Aorta (tissue), 5 donors: ENCODE results near the gene SYT9. TPM values are rescaled to one million over a fixed set of nuclear protein-coding genes. Genes with fewer than 3 reads are reported as not detected.
A peak's percentile ranks its signal among the peaks of the same experiment; 100 is the strongest.

Experiments
- ATAC-seq: fragments of 200-7000 bp; cut with Tn5 transposase; one replicate; pipeline ENCODE4 v1.9.1; 2022; ENCODE audit warnings: moderate library complexity; ENCODE audit not compliant: low FRiP score
- DNase-seq, 2 donors: peaks; one replicate each; pipeline ENCODE4 v3.0.0-alpha.2; 2020
- H3K27ac ChIP-seq, 2 donors: one replicate each; pipeline ENCODE4 v1.5.1; 2013; ENCODE audit warnings: low read length in 2 of 2, mild to moderate bottlenecking in 2 of 2, moderate library complexity in 2 of 2, control low read depth in 1 of 2, inconsistent platforms in 1 of 2, low read depth in 1 of 2
- H3K27me3 ChIP-seq, 2 donors: one replicate each; pipeline ENCODE4 v1.6.1; 2013; ENCODE audit warnings: control low read depth in 1 of 2, low read length in 1 of 2, mild to moderate bottlenecking in 1 of 2, moderate library complexity in 1 of 2; ENCODE audit not compliant: insufficient read depth in 2 of 2, control insufficient read depth in 1 of 2
- H3K36me3 ChIP-seq, 2 donors: one replicate each; pipeline ENCODE4 v1.6.1; 2013; ENCODE audit warnings: control low read depth in 1 of 2, low read length in 1 of 2, mild to moderate bottlenecking in 1 of 2; ENCODE audit not compliant: insufficient read depth in 2 of 2, control insufficient read depth in 1 of 2
- H3K4me1 ChIP-seq, 2 donors: one replicate each; pipeline ENCODE4 v1.6.1; 2013; ENCODE audit warnings: low read length in 2 of 2, control low read depth in 1 of 2, mild to moderate bottlenecking in 1 of 2, moderate library complexity in 1 of 2; ENCODE audit not compliant: insufficient read depth in 2 of 2, control insufficient read depth in 1 of 2
- H3K4me3 ChIP-seq, 2 donors: one replicate each; pipeline ENCODE4 v1.5.1; 2013; ENCODE audit warnings: low read length in 2 of 2, control low read depth in 1 of 2, mild to moderate bottlenecking in 1 of 2
- H3K9me3 ChIP-seq: one replicate; pipeline ENCODE4 v1.6.1; 2013; ENCODE audit warnings: mild to moderate bottlenecking, low read length; ENCODE audit not compliant: control insufficient read depth
- WGBS, 2 donors: extraction: QIAGEN DNeasy Blood & Tissue Kit; methylation state at CpG; one replicate each; pipeline ENCODE4 v1.1.7; 2013; 5-methylcytosine and 5-hydroxymethylcytosine counted together
- intact Hi-C, 2 donors: fragments of 100-400 bp; cut with DNase I; formaldehyde crosslinking; loops; one replicate each; pipeline versions ENCODE4 v1.14.2 to v1.15.0; 2022
- polyA plus RNA-seq, 2 donors: library from polyadenylated mRNA; stranded (reverse); fragments of 200-250 nt; gene quantifications; one replicate each; pipeline ENCODE4 v1.2.3, GENCODE V29; 2013
- total RNA-seq, 2 donors: library from RNA; stranded (reverse); fragmentation: NEBNext Ultra II Directional; extraction: Animal tissue kit (Norgen Biotek cat#: 25700); gene quantifications; one replicate each; pipeline ENCODE4 v1.2.1, GENCODE V29; 2021
- donor health status: healthy with polysubstance abuse.
- donor health status: Bipolar disorder and iron deficiency.
- donor health status: DM: no; HTN: no; CAD: no.
- donor health status: DM: no; HTN: no; CAD: no.
- donor health status: DM: yes; HTN: yes; CAD: no.

SYT9 gene
- total and polyA plus RNA-seq, 4 donors, result 0.08 to 0.38 (median 0.22) TPM

DNA sequence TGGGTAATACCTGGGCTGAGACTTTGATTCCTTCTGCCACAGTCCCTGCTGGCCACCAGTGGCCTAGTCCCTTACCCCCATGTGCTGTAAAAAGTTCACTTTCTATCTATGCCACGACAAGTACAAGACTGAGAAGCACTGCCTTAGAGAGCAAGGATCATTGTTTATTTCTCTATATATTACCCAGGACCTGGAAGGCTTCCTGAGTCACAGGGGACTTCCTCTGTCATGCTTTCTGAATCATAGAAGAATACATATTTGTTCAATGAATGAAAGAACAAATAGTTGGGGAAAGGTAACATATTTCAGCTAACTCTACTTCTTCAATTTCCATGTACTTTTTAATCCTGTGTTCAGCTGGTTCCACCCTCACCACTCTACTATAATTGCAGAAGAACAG, 5.5 kb upstream of the SYT9 start:
- intact Hi-C loops, result no loop called here
- H3K27me3 ChIP-seq, result no peaks in the 10 kb centered on the region

DNA sequence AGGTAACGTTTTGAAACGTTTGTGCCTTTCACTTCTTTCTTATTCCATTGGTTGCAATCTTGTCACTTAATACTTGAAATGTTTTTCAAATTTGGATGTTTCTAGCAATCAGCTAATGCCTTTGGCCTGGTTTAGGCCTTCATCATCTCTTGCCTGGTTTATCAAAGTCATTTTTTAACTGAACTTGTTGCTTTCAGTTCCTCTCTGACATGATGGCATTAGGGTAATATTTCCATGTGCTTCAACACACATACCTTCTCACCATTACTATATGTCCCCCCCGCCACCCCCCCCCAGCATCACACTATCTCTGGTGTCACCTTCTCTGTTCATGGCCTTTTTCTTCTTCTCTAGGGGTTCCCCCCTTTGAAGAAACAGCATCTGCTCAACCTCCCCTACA, 1.5 kb upstream of the SYT9 start:
- WGBS, 2 donors, result 82 to 90% methylated on average over 3 of the region's 3 CpGs
- Histone ChIP-seq H3K4me1 (no peaks in the 10 kb centered on the region), H3K36me3 (no peaks in the 10 kb centered on the region), H3K4me3 (no peak overlapping the region), H3K9me3 (no peaks in the 10 kb centered on the region), H3K27ac (no peak overlapping the region), H3K27me3 (no peaks in the 10 kb centered on the region)
- DNase-seq (no peak), ATAC-seq (no peak)
- intact Hi-C loops, result no loop called here

More for the DNA sequence above, 5.5 kb upstream of the SYT9 start:
- H3K9me3 ChIP-seq, result no peaks in the 10 kb centered on the region
- H3K27ac ChIP-seq, result no peak overlapping the region
- DNase-seq (no peak), ATAC-seq (no peak)
- WGBS, 2 donors, result 43 to 48% methylated on average over 1 of the region's 1 CpG
- H3K36me3 ChIP-seq, result no peaks in the 10 kb centered on the region
- no peaks in the 10 kb centered on the region for H3K4me1 ChIP-seq
- no peak overlapping the region for H3K4me3 ChIP-seq

DNA sequence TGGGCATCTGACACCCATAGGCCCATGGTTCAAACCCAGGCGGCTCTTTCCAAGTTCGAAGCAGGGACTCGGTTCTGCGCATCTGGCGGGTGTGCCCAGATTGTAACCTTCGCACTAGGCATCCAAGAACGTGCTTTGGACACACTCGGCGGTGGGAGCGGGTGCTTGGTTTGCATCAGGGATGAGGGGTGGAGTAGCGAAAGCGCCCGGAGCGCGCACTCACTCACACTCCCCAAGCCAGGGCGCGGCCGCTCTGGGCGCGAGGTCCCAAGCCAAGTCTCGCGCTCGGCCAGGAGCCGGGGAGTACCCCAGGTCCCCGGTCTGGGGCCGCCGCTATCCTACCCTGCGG, 243 bp upstream of the SYT9 start:
- Histone ChIP-seq H3K27me3 (no peaks in the 10 kb centered on the region), H3K4me3 (peak overlapping the region in 1 of 2 donors; percentile 40), H3K36me3 (no peaks in the 10 kb centered on the region), H3K4me1 (no peaks in the 10 kb centered on the region), H3K27ac (no peak overlapping the region), H3K9me3 (no peaks in the 10 kb centered on the region)
- WGBS, 2 donors, result 2 to 5% methylated on average over 28 of the region's 28 CpGs
- intact Hi-C loops, result no loop called here
- DNase-seq (no peak), ATAC-seq (no peak)

DNA sequence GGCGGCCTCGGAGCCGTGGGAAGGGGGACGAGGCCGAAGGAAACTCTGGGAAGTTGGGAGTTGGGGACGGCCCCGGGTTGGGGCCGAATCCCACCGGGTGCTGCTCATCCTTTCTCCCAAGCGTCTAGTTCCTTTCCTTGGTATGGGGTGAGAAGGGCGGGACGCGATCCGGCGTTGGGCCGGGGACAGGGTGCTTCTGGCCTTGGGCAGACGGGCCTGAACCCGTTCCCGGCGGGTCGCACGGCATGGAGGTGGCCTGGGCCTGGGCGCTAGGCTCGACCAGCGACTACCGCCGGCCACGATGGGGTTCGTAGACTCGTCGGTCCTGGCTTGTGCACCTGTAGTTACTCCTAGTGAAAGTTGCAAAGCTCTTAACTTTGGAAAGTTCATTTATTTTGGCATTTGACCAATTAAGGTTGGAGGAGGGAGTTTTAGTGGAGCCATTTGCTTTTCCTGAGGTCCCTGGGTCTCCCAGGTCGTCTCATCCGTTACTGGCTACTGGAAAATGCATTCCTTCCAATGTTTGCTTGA, 1.0 kb downstream of the SYT9 start:
- Histone ChIP-seq H3K4me3 (peak overlapping the region in 1 of 2 donors; percentile 40), H3K4me1 (no peaks in the 10 kb centered on the region), H3K36me3 (no peaks in the 10 kb centered on the region), H3K27ac (no peak overlapping the region), H3K27me3 (no peaks in the 10 kb centered on the region), H3K9me3 (no peaks in the 10 kb centered on the region)
- WGBS, 2 donors, result 12 to 18% methylated on average over 32 to 33 of the region's 33 CpGs
- peak in 1 of 2 donors; percentile 75 for DNase-seq
- no peak for ATAC-seq
- intact Hi-C loops, result no loop called here

DNA sequence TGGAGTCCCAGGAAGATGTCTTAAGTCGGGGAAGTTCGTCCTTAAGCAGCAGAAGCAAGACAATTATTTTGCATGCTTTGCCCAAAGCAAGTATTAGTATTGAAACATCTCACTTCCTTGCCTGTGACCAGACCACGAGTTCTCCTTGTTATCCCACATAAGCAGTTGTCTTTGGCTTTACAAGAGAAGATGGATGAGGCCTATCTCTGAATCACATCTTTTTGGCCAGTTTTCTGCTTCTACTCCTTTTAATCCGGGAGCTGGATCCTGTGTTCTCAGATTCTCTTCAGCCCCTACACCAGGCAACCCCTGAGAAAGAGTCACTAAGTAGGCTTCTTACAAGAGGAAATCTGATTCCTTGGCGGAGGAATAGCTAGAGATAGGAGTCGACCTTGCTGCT, 2.1 kb downstream of the SYT9 start:
- intact Hi-C loops, result no loop called here
- Histone ChIP-seq H3K36me3 (no peaks in the 10 kb centered on the region), H3K9me3 (no peaks in the 10 kb centered on the region), H3K4me1 (no peaks in the 10 kb centered on the region), H3K4me3 (no peak overlapping the region), H3K27ac (no peak overlapping the region), H3K27me3 (no peaks in the 10 kb centered on the region)
- DNase-seq, result no peak
- no peak for ATAC-seq
- WGBS, 2 donors, result 69 to 82% methylated on average over 6 of the region's 6 CpGs

DNA sequence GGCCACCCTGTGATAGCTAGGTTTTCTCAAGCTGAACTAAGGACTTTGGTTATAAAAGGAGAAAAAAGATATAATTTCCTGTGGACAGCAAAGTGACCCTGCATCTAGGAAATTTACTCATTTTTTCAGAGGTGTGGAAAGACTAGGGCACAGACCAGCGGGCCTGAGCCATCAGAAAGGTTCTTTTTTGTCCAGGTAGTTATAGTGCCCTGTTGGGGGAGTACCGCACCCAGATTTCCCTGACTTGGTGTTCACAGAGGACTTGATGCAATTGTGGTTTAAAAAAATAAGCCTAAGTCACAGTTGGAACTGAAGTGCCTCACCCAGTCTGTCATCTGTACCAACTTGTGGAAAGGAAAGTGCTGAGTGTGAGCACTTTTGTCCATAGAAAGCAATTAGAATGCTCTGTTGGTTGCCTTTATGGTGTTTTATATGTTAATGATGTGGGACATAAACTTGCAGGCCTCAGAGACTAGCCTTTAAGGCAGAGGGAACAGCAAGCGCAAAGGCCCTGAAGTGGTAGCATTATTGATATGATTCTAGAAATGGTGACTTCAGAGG, 3.1 kb downstream of the SYT9 start:
- H3K4me3 ChIP-seq, result no peak overlapping the region
- no peaks in the 10 kb centered on the region for H3K36me3 ChIP-seq
- H3K27ac ChIP-seq, result no peak overlapping the region
- 64 to 81% methylated on average over 3 of the region's 3 CpGs for WGBS, 2 donors
- H3K27me3 ChIP-seq, result no peaks in the 10 kb centered on the region
- ATAC-seq (no peak), DNase-seq (no peak)
- H3K4me1 ChIP-seq, result no peaks in the 10 kb centered on the region
- no peaks in the 10 kb centered on the region for H3K9me3 ChIP-seq
- intact Hi-C loops, result no loop called here

DNA sequence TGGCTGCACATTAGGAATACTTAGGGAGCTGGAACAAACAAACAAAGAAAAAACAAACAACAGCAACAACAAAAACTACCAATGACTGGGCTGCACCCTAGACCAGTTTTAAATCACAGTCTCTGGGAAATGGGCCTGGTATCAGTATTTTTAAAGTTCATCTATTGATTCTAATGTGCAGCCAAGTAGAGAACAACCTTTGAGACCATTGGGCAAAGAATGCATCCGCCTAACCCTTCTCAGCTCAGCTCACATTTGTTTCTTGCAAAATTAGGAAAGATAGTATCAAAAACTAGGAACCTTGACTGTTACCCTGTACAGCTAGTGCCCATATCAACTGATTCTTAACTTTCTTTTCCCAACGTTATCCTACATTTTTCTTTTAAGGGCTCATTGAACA, 5.2 kb downstream of the SYT9 start:
- 21 to 30% methylated on average over 2 of the region's 2 CpGs for WGBS, 2 donors
- no peak overlapping the region for H3K27ac ChIP-seq
- no peaks in the 10 kb centered on the region for H3K36me3 ChIP-seq
- no peak for DNase-seq
- no peaks in the 10 kb centered on the region for H3K27me3 ChIP-seq
- H3K4me1 ChIP-seq, result no peaks in the 10 kb centered on the region
- no peaks in the 10 kb centered on the region for H3K9me3 ChIP-seq
- intact Hi-C loops, result no loop called here
- no peak for ATAC-seq
- no peak overlapping the region for H3K4me3 ChIP-seq

DNA sequence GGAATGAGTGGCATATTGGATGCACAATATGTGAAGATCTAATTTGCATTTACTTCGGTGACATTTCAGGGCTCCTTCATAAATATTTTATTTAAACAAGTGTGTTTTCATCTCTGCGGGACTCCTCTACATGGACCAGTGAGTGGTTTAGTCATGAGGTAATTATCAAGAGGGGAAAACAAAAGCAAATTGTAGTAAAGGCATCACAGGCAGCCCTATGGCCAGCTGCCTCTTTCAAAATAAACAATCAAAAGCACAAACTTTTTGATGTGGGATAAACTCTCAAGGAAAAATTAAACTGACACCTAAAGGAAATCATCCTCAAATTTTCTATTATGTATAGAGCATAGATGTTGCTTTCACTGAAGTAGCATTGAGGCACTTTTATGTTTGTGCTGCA, 6.0 kb downstream of the SYT9 start:
- intact Hi-C loops, result no loop called here

DNA sequence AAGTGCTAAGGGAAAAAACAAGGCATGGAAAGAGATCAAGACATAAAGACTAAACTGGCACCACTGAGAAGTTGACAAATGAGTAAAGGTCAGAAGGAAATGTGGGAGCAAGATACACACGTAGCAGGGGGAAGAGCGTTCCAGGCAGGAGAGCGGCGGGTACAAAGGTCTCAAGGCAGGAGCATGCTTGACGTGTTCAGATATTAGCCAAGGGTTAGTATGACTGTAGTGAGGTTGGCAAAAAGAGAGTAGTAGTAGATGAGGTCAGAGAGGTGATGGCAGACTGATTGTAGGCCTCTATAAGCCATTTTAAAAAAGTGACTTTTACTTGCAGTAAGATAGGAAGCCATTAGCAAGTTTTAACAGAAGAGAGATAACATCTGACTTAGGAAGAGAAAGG, 9.9 kb downstream of the SYT9 start:
- H3K27ac ChIP-seq, result no peak overlapping the region
- 79 to 82% methylated on average over 5 of the region's 5 CpGs for WGBS, 2 donors
- ATAC-seq (no peak), DNase-seq (no peak)
- H3K36me3 ChIP-seq, result no peaks in the 10 kb centered on the region
- no peak overlapping the region for H3K4me3 ChIP-seq
- H3K4me1 ChIP-seq, result no peaks in the 10 kb centered on the region
- H3K27me3 ChIP-seq, result no peaks in the 10 kb centered on the region
- no peaks in the 10 kb centered on the region for H3K9me3 ChIP-seq
- intact Hi-C loops, result no loop called here

More for the DNA sequence above, 6.0 kb downstream of the SYT9 start:
- WGBS, 2 donors, result 31 to 50% methylated on average over 2 of the region's 2 CpGs
- no peaks in the 10 kb centered on the region for H3K36me3 ChIP-seq
- no peaks in the 10 kb centered on the region for H3K4me1 ChIP-seq
- no peak for DNase-seq
- H3K27ac ChIP-seq, result no peak overlapping the region
- no peaks in the 10 kb centered on the region for H3K9me3 ChIP-seq
- no peaks in the 10 kb centered on the region for H3K27me3 ChIP-seq
- H3K4me3 ChIP-seq, result no peak overlapping the region
- ATAC-seq, result no peak
